ENCODE measurements around the gene PRG2.
A peak's percentile ranks its signal among the peaks of the same experiment; 100 is the strongest.

PRG2 gene

GRCh38 chr11:57390535-57390934 lies at the start of gene PRG2:
PRG2 (minus strand) TSS chr11:57390650; CDS start chr11:57389944, 706 bp downstream.
- no peak for DNase-seq

GRCh38 chr11:57439786-57440185 lies 49.3 kb upstream of the PRG2 start:
- DNase-seq = no peak

- no peak for DNase-seq
Observed at GRCh38 chr11:57438345-57439285, 48.2 kb upstream of the PRG2 start.

- DNase-seq = no peak
Observed at GRCh38 chr11:57436031-57436430, 45.6 kb upstream of the PRG2 start.

- peak; percentile 11 for DNase-seq
Observed at GRCh38 chr11:57434640-57435546, 44.4 kb upstream of the PRG2 start.

- no peak for DNase-seq
Observed at GRCh38 chr11:57432714-57433163, 42.3 kb upstream of the PRG2 start.

GRCh38 chr11:57432149-57432561 lies 41.7 kb upstream of the PRG2 start:
- DNase-seq = no peak

GRCh38 chr11:57430952-57431351 lies 40.5 kb upstream of the PRG2 start:
- DNase-seq = no peak

- peak; percentile 78 for DNase-seq
Observed at GRCh38 chr11:57429946-57430345, 39.5 kb upstream of the PRG2 start.

- DNase-seq = no peak
Observed at GRCh38 chr11:57428643-57429042, 38.2 kb upstream of the PRG2 start.

GRCh38 chr11:57427727-57428082 lies 37.3 kb upstream of the PRG2 start:
- no peak for DNase-seq

GRCh38 chr11:57426929-57427726 lies 36.7 kb upstream of the PRG2 start, which contains the start of gene SLC43A3:
SLC43A3 (minus strand) TSS chr11:57427121; CDS start chr11:57426172, 949 bp downstream.
- DNase-seq = peak; percentile 18

- DNase-seq = no peak
Observed at GRCh38 chr11:57426439-57426928, 36.0 kb upstream of the PRG2 start.

GRCh38 chr11:57425565-57426438 lies 35.4 kb upstream of the PRG2 start:
- DNase-seq = no peak

- DNase-seq = peak; percentile 30
Observed at GRCh38 chr11:57424792-57425564, 34.5 kb upstream of the PRG2 start.

- DNase-seq = no peak
Observed at GRCh38 chr11:57424137-57424791, 33.8 kb upstream of the PRG2 start.

GRCh38 chr11:57422669-57423068 lies 32.2 kb upstream of the PRG2 start:
- DNase-seq = no peak

- DNase-seq = no peak
Observed at GRCh38 chr11:57421805-57422204, 31.4 kb upstream of the PRG2 start.

- no peak for DNase-seq
Observed at GRCh38 chr11:57421066-57421465, 30.6 kb upstream of the PRG2 start.

GRCh38 chr11:57419146-57419545 lies 28.7 kb upstream of the PRG2 start:
- DNase-seq = no peak
